C4-2B (cell line): Measurements from ENCODE around the gene GABRR1.

Experiments used
- H3K27ac ChIP-seq: fragments of 450-650 bp; 2 replicates; pipeline ENCODE4 v1.5.1; 2017
- ZFX ChIP-seq: fragments of 450-650 bp; IDR thresholded peaks from 2 replicates; pipeline ENCODE4 v1.6.1; 2017
- TF ChIP-seq, protein P1 (sequence below): fragments of 450-650 bp; conservative IDR thresholded peaks from 2 replicates; pipeline ENCODE4 v1.5.1; 2017; ENCODE audit warnings: mild to moderate bottlenecking

The GABRR1 gene

DNA sequence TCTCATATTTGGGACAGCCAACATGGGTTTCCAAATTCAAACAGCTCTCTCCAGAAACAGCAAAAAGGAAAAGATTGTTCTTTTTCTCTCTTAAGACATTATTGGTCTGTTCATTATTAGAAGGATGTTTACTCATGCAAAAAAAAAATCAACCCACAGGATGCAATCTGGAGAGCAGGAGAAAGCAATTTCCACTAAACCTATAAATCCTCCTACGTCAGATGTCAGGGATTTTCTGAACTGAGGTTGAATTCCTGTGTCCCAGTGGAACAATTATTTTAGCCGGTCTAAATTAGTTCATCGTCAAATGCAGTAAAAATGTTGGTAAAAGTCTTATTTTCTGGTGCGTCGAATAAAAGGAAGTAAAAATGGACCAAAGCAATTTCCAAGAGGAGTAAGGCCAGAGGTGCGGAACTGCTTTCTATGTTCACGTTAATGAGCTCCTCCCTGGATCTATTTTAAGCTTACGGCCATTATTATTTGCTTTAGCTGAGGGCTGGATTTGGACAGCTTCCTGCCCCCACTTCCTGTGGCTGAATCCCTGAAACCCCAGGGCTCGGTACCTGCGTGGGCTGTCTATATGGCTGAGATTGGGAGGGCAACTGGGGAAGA lies at the start of gene GABRR1:
Gene GABRR1 (minus strand): TSS at position 60 of the 612 bp plus-strand sequence. CDS start 36 bp downstream, at position 24.
- no peak within 1 kb of the TSS for H3K27ac ChIP-seq
- TF ChIP-seq ZFX: no peak
- TF ChIP-seq, protein P1, sequence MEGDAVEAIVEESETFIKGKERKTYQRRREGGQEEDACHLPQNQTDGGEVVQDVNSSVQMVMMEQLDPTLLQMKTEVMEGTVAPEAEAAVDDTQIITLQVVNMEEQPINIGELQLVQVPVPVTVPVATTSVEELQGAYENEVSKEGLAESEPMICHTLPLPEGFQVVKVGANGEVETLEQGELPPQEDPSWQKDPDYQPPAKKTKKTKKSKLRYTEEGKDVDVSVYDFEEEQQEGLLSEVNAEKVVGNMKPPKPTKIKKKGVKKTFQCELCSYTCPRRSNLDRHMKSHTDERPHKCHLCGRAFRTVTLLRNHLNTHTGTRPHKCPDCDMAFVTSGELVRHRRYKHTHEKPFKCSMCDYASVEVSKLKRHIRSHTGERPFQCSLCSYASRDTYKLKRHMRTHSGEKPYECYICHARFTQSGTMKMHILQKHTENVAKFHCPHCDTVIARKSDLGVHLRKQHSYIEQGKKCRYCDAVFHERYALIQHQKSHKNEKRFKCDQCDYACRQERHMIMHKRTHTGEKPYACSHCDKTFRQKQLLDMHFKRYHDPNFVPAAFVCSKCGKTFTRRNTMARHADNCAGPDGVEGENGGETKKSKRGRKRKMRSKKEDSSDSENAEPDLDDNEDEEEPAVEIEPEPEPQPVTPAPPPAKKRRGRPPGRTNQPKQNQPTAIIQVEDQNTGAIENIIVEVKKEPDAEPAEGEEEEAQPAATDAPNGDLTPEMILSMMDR: no peak

DNA sequence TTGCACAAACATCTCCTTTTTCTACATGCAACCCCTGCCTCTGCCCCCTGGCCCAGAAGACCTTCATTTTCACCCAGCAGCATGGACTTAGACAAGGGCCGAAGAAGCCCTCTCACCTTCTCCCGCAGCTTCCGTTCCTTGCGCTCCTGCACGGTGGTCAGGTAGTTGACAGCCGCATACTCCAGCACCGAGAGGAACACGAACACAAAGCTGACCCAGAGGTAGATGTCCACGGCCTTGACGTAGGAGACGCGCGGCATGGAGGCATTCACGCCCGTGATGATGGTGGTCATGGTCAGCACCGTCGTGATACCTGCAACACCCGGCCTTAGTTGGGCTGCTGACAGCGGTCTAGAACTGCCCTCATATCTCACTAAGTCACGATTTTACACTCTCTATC lies 47.1 kb upstream of the GABRR1 start:
- H3K27ac ChIP-seq: no peak overlapping the region

DNA sequence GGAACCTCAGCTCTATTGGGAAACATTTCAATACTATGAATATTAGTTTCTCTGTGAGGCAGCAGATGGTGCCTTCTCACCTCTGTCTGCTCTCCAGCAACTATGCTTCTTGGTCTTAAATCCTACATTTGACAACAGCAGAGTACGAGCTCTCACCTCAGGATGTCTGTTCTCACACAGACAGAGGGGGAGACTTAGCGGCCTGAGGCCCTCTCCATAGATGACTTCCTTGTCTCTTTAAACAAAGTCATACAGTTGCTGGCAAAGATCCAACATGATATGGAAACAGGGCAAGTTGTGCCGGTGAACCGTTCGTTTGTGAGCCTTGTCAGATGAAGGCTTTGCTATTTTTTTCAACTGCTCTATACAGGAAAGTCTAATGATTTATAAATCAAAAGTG lies 43.7 kb upstream of the GABRR1 start:
- no peak overlapping the region for H3K27ac ChIP-seq

More for the DNA sequence above, 47.1 kb upstream of the GABRR1 start:
- TF ChIP-seq ZFX: no peak
- TF ChIP-seq, protein P1: no peak

DNA sequence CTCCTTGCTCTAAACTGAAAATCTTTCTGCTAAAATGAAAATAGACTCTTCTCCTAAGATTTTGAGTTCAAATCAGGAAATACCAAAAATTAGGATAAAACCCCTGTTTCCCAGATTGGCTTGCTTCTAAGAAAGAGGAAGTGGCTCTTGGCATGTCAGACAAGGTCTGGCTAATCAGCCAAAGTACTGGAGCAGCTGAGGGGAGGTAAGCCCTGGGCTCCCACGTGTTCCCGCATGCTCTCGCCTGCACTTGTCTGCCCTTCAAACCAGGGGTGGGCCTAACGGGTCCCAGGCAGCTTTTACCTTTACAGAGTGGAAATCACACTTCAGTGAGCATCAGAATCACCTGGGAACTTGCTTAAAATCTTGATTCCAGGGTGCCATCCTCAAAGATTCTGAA lies 43.2 kb upstream of the GABRR1 start:
- no peak overlapping the region for H3K27ac ChIP-seq
- no peak for TF ChIP-seq ZFX
- TF ChIP-seq, protein P1: no peak

More for the DNA sequence above, 43.7 kb upstream of the GABRR1 start:
- TF ChIP-seq, protein P1: no peak
- TF ChIP-seq ZFX: no peak

GRCh38 chr6:89258912-89259311 lies 41.8 kb upstream of the GABRR1 start:
- TF ChIP-seq, protein P1: no peak
- no peak for TF ChIP-seq ZFX
- H3K27ac ChIP-seq: no peak overlapping the region

GRCh38 chr6:89257781-89258180 lies 40.6 kb upstream of the GABRR1 start:
- TF ChIP-seq, protein P1: no peak
- TF ChIP-seq ZFX: no peak
- no peak overlapping the region for H3K27ac ChIP-seq

GRCh38 chr6:89257346-89257745 lies 40.2 kb upstream of the GABRR1 start:
- no peak overlapping the region for H3K27ac ChIP-seq
- TF ChIP-seq ZFX: no peak
- TF ChIP-seq, protein P1: no peak
